GM04504 (cell line): Measurements from ENCODE around the gene ATP8B3.

Experiments
- DNase-seq: peaks from one replicate; pipeline ENCODE4 v3.0.0-alpha.2; 2012; ENCODE audit warnings: low read depth

The ATP8B3 gene

DNA sequence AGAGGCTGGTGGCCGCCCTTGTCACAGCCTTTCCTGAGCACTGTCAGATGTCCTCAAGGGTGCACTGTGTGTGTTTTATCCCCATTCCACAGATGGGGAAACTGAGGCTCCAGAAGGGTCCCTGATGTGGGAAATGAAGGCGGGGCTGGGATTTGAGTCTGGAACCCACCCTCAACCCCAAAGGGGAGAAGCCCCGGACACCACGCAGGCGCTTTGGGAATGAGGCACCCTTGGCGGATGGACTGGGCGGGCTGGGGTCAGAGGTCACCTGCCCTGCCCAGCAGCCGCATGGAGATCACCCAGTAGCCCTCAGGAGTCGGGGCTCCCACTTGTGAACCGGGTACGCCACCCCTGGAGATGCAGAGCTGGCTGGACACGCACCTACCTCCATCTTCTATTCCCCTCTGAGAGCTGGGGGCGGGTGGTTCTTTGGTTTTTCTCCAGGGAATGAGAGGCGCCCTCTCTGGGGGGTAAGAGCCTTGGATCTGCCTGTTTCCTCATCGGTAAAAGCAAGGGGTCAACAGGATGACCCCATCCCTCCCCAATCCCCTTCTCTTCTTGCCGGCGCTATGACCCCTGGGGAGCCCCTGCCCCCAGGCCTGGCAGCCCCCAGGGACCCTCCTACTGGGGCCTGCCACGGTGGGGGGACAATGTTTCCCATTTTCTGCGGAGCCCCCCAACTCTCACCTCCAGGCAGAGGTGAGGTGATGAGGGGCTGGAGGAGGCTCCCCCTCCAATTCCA is 67.1 kb downstream of the ATP8B3 start:
- no peak for DNase-seq

DNA sequence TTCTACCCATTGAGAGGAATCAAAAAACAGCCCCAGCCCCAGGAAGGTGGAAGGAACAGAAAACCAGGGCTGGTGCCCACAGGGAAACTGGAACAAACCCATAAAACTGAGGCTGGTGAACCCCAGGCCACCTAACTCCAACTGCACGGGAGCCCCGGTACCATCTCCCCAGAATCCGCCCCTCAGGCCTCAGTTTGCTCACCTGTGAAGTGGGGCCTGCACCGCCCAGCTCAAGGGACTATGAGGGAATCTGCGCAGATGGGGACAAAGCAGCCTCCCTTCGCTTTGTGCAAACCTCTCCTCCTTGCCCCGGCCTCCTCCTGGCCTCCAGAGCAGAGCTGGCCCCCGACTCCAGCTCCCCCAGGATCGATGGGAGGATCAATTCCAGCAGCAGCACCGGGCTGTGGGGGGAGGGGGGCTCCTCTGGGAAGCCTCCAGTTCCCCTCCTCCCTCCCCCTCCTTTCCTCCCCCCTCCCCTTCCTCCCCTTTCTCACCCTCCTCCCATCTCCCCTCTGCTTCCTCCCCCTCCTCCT is 67.9 kb downstream of the ATP8B3 start:
- DNase-seq, result no peak

DNA sequence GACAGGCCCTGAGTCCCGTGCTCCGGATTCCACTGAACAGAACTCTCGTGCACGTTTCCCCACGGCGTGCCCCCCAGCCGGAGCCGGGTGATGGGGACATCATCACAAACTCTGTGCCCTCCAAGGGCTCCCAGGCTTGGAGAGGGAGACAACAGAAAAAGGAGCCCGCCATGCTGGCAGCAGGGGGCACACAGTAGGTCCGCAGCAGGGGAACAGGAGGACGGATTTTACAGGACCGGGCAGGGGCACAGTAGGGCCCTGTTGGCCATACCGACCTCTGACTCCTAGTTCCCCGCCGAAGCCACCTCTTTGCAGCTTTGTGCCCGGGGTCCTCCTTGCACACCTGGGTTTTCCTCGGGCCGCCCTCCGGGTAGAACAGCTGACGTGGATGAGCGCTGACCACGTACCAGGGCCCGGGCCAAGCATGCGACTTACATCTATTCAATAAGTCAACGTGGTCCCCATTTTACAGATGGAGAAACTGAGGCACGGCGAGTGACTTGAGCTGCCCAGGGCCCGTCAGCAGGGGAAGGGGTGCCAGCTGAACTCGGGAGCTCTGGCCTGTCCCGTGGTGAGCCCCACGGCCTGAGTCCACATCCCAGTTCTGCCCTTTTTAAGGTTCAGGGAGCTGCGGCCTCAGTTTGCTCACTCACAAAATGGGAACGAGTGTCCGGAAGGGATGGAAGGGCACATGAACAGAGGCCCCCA is 68.9 kb downstream of the ATP8B3 start:
- DNase-seq, result no peak

DNA sequence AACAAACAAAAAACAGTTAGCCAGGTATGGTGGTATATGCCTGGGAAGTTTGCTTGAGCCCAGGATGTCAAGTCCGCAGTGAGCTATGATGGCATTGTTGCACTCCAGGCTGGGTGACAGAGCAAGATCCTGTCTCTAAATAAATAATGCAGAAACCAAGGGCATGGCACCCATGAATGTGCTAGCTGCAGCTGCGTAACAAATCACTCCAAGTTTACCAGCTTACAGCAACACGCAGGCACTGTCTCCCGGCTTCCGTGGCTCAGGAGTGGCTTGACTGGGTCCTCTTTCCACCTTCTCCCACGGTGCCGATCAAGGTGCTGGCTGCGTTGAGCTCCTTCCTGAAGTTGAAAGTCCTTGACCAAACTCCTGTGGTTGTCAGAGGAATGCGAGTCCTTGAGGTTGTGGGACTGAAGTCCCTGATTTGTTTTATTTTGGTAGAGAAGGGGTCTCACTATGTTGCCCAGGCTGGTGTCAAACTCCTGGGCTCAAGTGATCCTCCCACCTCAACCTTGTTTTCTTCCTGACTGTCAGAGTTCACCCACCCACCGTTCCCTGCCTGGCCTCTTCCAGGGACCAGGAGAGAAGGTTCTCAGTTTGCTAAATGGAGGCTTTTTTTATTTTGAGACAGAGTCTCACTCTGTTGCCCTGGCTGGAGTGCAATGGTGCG is 72.0 kb downstream of the ATP8B3 start:
- no peak for DNase-seq

DNA sequence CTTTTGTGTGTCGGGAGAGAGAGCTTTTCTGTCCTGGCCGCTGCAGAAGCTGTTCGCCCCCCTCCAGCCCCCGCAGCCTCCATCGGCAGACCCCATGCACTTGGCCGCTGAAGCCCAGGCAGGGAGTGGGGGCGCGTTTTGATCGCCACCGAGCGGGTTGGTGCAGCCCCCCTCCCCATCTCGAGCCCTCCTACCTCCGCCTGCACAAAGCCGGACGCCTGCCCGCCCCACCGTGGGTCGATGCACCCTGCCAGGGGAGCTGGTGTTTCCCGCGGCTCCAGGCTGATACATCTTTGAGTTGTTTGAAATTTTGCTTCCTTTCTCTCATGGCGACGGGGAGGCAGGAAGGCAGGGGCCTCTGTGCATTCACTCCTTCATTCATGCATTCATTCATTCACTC is 75.1 kb downstream of the ATP8B3 start:
- DNase-seq, result no peak

DNA sequence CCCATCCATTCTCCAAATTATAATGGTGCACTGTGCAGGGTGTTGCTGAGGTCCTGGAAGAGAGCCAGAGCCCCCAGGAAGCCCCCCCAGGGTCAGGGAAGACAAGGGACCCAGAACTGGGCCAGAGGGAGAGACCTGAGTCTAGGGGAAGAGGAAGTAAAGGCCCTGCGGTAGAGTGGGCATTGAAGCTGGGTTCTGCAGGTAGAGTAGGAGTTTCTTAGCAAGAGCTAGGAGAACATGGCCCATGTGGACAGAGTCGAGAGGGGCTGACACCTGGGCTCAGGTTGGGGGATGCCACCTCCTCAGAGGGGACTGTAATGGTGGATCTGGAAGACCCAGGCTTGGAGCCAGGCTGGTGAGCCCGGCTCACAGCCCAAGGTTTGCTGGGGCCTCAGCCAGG is 75.8 kb downstream of the ATP8B3 start:
- no peak for DNase-seq

DNA sequence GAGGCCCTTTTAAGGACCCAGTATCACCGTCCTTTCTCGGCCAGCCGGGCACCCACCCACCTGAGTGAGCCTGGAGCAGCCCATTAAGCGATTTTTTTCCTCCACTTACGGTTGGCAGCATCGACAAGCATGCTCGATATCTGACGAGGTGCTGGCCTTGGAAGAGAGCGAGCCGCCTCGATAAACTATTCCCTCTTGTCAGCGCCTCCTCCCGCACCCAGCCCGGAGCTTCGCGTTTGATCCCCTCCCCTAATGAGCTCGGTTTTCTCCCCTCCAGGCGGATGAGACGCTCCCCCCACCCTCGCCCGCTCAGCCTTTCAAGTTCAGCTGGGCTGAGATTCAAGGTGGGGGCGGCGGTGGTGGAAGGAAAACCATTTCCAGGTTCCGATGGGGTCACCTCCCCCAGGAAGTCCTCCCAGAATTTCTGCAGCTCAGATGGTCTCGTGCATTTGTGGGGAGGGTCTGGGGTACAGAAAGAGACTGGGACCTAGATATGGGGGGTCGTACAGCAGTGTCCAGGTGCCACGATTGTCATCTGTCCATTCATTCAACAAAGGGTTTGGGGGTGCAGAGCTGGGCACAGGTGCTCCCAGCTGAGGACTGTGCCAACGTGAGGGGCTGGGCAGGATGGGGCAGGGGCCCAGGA is 77.6 kb downstream of the ATP8B3 start:
- DNase-seq, result no peak
